ENCODE results near the gene CSRP3. TPM values are rescaled to one million over a fixed set of nuclear protein-coding genes. Genes with fewer than 3 reads are reported as not detected.

CSRP3 gene
- total RNA-seq, 2 experiments from 2014 or later, result not detected

DNA sequence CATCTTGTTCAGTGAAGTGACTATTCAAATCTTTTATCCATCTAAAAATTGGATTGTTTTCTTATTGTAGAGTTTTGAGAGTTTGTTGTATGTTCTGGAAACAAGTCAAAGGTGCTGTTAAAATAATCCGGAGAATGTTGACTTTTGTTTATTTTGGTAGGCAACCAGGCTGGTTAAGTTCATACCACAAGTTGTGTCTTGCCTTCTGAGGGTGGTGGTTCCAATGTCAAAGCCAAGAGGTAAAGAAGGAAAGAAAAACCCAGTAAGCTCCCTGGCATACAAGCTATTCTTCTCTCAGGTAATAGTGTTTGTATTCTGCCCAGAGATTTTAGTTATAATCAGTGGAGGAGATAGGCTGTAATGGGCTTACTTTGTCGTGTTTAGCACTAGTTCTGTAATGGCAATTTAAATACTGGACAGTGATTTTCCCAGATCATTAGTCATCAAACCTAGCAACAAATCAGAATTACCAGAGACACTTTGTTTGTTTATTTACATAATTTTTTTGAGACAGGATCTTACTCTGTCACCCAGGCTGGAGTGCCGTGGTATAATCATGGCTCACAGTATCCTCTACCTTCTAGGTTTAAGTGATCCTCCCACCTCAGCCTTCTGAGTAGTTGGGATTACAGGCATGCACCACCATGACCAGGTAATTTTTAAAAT, 15.1 kb upstream of the CSRP3 start:
- ATAC-seq (ENCODE audit: low read depth) (no peak), DNase-seq (no peak)
- Mint-ChIP-seq H3K4me3 (no peak overlapping the region), H3K36me3 (no peaks in the 10 kb centered on the region), H3K9me3 (no peaks in the 10 kb centered on the region), H3K4me1 (no peaks in the 10 kb centered on the region), H3K27ac (no peak overlapping the region), H3K27me3 (peaks cover 25% of the 10 kb centered on the region)
- POLR2A ChIA-PET, result no interaction called here

DNA sequence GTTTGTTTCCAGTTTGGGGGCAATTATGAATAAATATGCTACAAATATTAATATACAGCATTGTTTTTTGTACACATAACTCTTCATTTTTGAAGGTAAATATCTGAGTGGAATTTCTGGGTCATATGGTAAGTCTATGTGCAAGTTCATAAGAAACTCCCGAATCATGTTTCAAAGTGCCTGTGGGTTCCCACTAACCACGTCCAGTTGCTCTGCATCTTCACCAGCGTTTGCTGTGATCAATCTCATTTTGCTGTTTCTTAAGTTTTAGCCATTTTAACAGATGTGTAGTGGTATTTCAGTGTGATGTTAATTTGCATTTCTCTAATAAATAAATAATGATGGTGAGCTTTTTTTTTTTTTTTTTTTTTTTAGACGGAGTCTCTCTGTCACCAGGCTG, 14.2 kb upstream of the CSRP3 start:
- H3K9me3 Mint-ChIP-seq, result no peaks in the 10 kb centered on the region
- no peaks in the 10 kb centered on the region for H3K4me1 Mint-ChIP-seq
- no peak overlapping the region for H3K27ac Mint-ChIP-seq
- H3K27me3 Mint-ChIP-seq, result peaks cover 25% of the 10 kb centered on the region
- ATAC-seq (ENCODE audit: low read depth) (no peak), DNase-seq (no peak)
- POLR2A ChIA-PET, result no interaction called here
- H3K36me3 Mint-ChIP-seq, result no peaks in the 10 kb centered on the region
- H3K4me3 Mint-ChIP-seq, result no peak overlapping the region

GRCh38 chr11:19209617-19210370, 8.0 kb upstream of the CSRP3 start:
- Mint-ChIP-seq H3K27ac (no peak overlapping the region), H3K4me3 (no peak overlapping the region), H3K27me3 (peaks cover 18% of the 10 kb centered on the region), H3K4me1 (no peaks in the 10 kb centered on the region), H3K9me3 (no peaks in the 10 kb centered on the region), H3K36me3 (no peaks in the 10 kb centered on the region)
- ATAC-seq (ENCODE audit: low read depth) (no peak), DNase-seq (no peak)
- POLR2A ChIA-PET, result no interaction called here

DNA sequence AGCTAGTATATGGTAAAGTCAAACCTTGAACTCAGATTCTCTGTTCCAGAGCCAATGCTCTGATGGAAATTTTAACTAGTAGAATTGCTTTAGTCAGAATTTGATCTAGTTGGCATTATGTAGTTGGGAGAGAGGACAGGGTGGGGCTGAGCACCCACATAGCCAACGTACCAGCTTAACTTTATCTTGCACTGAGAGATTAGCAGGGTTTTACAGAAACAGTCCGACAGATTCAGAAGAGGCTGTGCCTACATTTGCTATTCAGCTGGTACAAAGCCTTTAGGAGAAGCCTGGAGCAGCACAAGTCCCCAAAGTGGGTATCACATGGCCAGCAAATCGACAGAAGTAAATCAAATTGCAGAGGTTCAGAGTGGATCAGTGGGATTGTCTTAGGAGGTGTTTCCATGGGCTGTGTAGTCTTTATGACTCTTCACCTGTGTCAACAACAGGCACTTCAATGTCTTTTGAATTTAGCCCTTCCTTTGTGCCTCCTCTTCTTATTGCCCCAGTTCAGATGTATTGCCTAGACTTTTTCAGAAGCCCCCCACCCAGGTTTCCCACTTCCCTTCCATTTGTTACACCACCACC, 7.3 kb upstream of the CSRP3 start:
- DNase-seq (no peak), ATAC-seq (ENCODE audit: low read depth) (no peak)
- H3K9me3 Mint-ChIP-seq, result no peaks in the 10 kb centered on the region
- no peak overlapping the region for H3K27ac Mint-ChIP-seq
- no peak overlapping the region for H3K4me3 Mint-ChIP-seq
- H3K27me3 Mint-ChIP-seq, result peaks cover 16% of the 10 kb centered on the region
- no peaks in the 10 kb centered on the region for H3K36me3 Mint-ChIP-seq
- POLR2A ChIA-PET, result no interaction called here
- H3K4me1 Mint-ChIP-seq, result no peaks in the 10 kb centered on the region

DNA sequence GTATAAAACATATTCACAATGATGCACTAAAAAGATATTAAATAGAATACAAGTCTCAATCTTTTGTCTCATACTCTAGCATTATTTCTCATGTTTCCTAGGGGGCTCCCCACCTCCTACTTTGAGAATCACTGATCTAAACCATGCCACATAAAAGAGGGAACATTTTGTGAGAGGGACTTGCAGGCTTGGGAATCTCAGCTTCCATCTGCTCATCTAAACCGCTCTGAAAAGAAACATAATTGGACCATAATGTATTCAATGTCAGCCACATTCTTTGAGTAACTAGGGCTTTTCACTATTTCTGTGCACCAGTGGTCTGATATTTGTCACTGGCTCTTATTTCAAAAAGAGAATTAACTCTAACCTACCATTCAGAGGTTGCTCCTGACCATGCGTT, 6.4 kb upstream of the CSRP3 start:
- H3K9me3 Mint-ChIP-seq, result no peaks in the 10 kb centered on the region
- no peaks in the 10 kb centered on the region for H3K36me3 Mint-ChIP-seq
- H3K4me3 Mint-ChIP-seq, result no peak overlapping the region
- peaks cover 9% of the 10 kb centered on the region for H3K27me3 Mint-ChIP-seq
- DNase-seq (no peak), ATAC-seq (ENCODE audit: low read depth) (no peak)
- H3K4me1 Mint-ChIP-seq, result no peaks in the 10 kb centered on the region
- no peak overlapping the region for H3K27ac Mint-ChIP-seq
- POLR2A ChIA-PET, result no interaction called here

DNA sequence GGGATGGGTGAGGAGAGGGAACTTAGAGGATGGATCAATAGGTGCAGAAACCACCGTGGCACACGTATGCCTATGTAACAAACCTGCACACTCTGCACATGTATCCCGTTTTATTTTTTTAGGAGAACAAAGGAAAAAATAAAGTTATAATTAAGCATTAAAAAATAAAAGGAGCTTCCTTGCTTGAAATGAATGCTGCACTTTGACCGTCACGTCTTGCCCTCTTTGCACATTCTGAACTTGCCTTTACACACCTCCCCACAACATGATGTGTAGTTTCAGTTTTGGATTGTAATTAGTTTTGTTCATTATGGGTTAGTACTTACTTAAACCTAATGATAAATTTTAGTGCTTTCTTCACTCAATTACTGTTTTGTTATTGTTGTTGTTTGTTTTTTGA, 3.1 kb upstream of the CSRP3 start:
- ATAC-seq (ENCODE audit: low read depth), result no peak
- POLR2A ChIA-PET, result no interaction called here
- Mint-ChIP-seq H3K27ac (no peak overlapping the region), H3K4me1 (no peaks in the 10 kb centered on the region), H3K4me3 (no peak overlapping the region), H3K27me3 (peaks cover 3% of the 10 kb centered on the region), H3K9me3 (no peaks in the 10 kb centered on the region), H3K36me3 (no peaks in the 10 kb centered on the region)
- no peak for DNase-seq

GRCh38 chr11:19200410-19201201, 1.2 kb downstream of the CSRP3 start:
- Mint-ChIP-seq H3K36me3 (no peaks in the 10 kb centered on the region), H3K27me3 (peaks cover 2% of the 10 kb centered on the region), H3K27ac (no peak overlapping the region), H3K4me3 (no peak overlapping the region), H3K9me3 (no peaks in the 10 kb centered on the region), H3K4me1 (no peaks in the 10 kb centered on the region)
- no peak for DNase-seq
- POLR2A ChIA-PET, result no interaction called here
- no peak for ATAC-seq (ENCODE audit: low read depth)

GRCh38 chr11:19199771-19200170, 2.0 kb downstream of the CSRP3 start:
- H3K27me3 Mint-ChIP-seq, result peaks cover 2% of the 10 kb centered on the region
- no peaks in the 10 kb centered on the region for H3K36me3 Mint-ChIP-seq
- no peaks in the 10 kb centered on the region for H3K4me1 Mint-ChIP-seq
- DNase-seq (no peak), ATAC-seq (ENCODE audit: low read depth) (no peak)
- POLR2A ChIA-PET, result no interaction called here
- H3K9me3 Mint-ChIP-seq, result no peaks in the 10 kb centered on the region
- no peak overlapping the region for H3K27ac Mint-ChIP-seq
- no peak overlapping the region for H3K4me3 Mint-ChIP-seq

GRCh38 chr11:19199048-19199447, 2.7 kb downstream of the CSRP3 start:
- H3K27me3 Mint-ChIP-seq, result peaks cover 2% of the 10 kb centered on the region
- no peaks in the 10 kb centered on the region for H3K36me3 Mint-ChIP-seq
- DNase-seq (no peak), ATAC-seq (ENCODE audit: low read depth) (no peak)
- H3K4me1 Mint-ChIP-seq, result no peaks in the 10 kb centered on the region
- H3K4me3 Mint-ChIP-seq, result no peak overlapping the region
- H3K9me3 Mint-ChIP-seq, result no peaks in the 10 kb centered on the region
- POLR2A ChIA-PET, result no interaction called here
- no peak overlapping the region for H3K27ac Mint-ChIP-seq

GRCh38 chr11:19196432-19196831, 5.4 kb downstream of the CSRP3 start:
- POLR2A ChIA-PET, result no interaction called here
- no peaks in the 10 kb centered on the region for H3K36me3 Mint-ChIP-seq
- ATAC-seq (ENCODE audit: low read depth) (no peak), DNase-seq (no peak)
- no peaks in the 10 kb centered on the region for H3K9me3 Mint-ChIP-seq
- H3K27ac Mint-ChIP-seq, result no peak overlapping the region
- no peaks in the 10 kb centered on the region for H3K4me1 Mint-ChIP-seq
- H3K27me3 Mint-ChIP-seq, result peaks cover 2% of the 10 kb centered on the region
- H3K4me3 Mint-ChIP-seq, result no peak overlapping the region

DNA sequence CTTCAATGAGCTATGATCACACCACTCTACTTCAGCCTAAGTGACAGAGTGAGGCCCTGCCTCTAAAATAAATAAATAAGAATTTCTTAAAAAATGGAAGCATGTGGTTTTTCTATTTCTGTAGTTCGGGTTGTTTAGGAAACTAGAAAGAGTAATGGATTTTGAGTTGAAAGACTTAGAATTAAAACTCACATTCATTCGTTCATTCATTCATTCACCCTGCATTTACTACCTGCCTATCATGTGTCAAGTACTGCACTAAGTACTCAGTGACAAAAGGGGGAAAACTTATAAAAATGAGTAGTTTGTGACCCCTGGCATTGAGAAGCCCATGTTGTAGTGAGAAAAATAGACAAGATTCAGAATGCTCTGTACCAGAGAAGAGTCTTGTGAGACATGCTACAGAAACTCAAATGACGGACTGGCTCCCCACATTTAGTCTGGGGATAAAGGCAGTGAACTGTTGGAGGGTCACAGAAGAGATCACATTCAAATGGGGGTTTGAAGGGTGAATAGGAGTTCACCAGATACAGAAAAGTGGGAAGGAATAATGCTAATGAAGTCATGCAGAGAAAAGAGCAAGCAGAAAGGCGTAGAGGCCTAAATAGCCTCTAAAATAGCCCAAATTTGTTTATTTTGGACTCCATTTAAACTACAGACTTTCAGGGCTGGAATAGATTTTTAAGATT, 7.0 kb downstream of the CSRP3 start:
- Mint-ChIP-seq H3K36me3 (no peaks in the 10 kb centered on the region), H3K4me1 (no peaks in the 10 kb centered on the region), H3K4me3 (no peak overlapping the region), H3K27me3 (peaks cover under 1% of the 10 kb centered on the region), H3K9me3 (no peaks in the 10 kb centered on the region), H3K27ac (no peak overlapping the region)
- POLR2A ChIA-PET, result no interaction called here
- no peak for DNase-seq
- ATAC-seq (ENCODE audit: low read depth), result no peak

DNA sequence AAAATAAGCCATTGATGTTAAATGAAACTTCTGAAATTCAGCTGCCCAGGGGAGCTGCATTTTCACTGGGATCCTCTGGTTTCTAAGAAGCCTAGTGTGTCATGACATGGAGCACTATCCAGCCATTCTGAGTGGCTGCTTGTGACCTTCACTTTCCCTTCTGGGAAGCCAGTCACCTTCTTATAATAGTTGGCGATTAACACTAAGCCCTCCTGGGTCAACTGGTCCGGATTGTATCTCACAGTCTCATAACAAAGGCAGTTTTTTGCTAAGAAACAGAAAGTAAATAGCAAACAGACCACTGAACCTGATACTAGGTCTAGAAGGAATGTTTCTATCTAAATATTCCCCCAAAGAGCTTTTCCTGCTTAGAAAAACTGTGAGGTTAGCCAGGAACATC, 7.9 kb downstream of the CSRP3 start:
- Mint-ChIP-seq H3K9me3 (no peaks in the 10 kb centered on the region), H3K36me3 (no peaks in the 10 kb centered on the region), H3K27ac (no peak overlapping the region), H3K4me3 (no peak overlapping the region), H3K27me3 (no peaks in the 10 kb centered on the region), H3K4me1 (no peaks in the 10 kb centered on the region)
- no peak for DNase-seq
- POLR2A ChIA-PET, result no interaction called here
- no peak for ATAC-seq (ENCODE audit: low read depth)

DNA sequence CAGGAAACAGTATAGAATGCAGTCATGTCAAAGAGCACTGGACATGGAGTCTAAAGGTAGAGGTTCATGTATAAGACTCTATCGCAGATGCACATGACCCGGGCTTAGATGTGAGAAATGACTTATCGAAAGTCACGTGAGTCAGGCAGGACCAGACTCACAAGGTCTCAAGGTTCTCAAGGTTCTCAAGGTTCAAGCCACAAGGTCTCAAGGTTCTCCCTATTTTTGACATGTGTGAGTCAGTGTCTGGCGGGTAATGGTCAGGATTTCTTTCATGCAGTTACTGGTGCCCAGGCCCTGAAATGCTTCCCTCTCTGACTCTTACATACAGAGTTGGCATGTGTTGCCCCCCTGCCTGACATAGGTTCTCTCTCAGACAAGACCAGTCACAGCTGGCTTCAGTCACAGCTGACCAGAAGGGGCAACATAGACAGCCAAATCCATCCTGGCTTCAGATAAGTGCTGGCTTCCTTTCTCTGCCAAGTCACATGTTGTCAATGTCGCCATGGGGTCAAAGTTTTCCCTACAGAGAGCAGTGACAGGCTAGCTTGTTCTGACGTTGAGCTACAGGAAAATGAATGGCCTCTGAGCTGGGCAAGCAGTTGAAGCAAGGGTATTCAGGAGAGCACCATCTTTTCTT, 10.1 kb downstream of the CSRP3 start:
- POLR2A ChIA-PET, result no interaction called here
- H3K27me3 Mint-ChIP-seq, result no peaks in the 10 kb centered on the region

More for the DNA sequence above, 10.1 kb downstream of the CSRP3 start:
- no peak for DNase-seq
- no peak overlapping the region for H3K27ac Mint-ChIP-seq
- H3K36me3 Mint-ChIP-seq, result no peaks in the 10 kb centered on the region
- H3K4me3 Mint-ChIP-seq, result no peak overlapping the region
- H3K9me3 Mint-ChIP-seq, result no peaks in the 10 kb centered on the region
- no peaks in the 10 kb centered on the region for H3K4me1 Mint-ChIP-seq
- no peak for ATAC-seq (ENCODE audit: low read depth)

Data from activated naive CD8-positive, alpha-beta T cell treated with anti-CD3 and anti-CD28 coated beads, Interleukin-2, amount 10 ng/mL, durations not matched to agents 7 days and 5 days (primary cell).